Inferior parietal cortex (tissue), 1 donor: ENCODE data around the gene WDR76.
A peak's percentile ranks its signal among the peaks of the same experiment; 100 is the strongest.

Source experiments
- DNase-seq: peaks from one replicate; pipeline ENCODE4 v3.0.0-alpha.2; 2016; ENCODE audit errors: extremely low spot score

WDR76 gene

DNA sequence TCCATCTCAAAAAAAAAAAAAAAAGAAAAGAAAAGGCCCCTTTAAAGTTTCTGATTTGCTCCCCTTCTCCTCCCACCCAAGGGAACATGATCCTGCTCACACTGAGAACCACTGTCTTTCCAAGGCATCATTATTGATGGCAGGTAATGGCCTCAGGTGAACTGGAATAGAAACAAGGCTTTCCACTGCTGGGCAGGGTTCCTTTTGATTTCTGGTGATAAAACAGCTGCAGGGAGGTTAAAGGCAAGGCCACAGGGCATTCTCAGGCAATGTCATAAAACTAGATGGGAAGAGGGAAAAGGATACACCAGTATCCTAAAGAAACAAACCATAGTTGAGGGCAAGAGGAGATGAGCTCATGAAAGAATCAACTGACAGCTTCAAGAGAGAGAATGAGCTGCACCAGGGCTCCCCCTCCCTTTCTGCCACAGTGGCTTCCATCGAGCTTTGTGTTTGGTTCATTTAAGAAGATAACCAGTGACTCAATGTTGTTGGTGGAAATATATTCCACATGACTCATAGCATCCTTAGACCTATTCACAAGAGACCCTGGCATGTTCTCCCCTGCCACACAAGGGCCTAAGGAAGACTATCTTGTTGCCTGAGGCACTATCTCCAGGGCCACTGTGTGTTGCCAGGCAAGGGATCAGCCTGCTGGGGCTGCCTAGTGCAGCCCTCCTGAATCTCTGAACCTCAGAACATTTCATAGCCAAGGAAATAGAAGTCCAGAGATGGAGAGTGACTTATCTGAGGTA is 86.4 kb downstream of the WDR76 start:
- peak; percentile 47 for DNase-seq

DNA sequence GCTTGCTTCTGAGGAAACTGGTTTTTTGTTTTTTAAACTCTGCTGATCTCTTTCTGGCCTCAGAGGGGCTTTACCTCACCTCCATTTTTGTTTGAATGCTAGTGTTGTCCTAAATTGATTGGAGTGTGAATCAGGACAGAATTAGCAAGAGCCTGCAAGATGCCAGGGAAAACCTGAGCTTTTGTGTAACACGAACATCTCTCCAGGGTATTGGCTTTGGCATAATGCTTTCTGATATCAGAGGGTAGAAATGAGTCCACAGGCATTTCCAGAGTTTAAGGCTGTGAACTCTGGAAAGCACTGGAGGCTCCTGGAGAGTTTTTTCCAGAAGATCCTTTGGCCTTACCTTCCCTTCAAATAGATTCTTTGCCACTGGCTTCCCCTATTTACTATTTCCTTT is 87.1 kb downstream of the WDR76 start:
- no peak for DNase-seq

DNA sequence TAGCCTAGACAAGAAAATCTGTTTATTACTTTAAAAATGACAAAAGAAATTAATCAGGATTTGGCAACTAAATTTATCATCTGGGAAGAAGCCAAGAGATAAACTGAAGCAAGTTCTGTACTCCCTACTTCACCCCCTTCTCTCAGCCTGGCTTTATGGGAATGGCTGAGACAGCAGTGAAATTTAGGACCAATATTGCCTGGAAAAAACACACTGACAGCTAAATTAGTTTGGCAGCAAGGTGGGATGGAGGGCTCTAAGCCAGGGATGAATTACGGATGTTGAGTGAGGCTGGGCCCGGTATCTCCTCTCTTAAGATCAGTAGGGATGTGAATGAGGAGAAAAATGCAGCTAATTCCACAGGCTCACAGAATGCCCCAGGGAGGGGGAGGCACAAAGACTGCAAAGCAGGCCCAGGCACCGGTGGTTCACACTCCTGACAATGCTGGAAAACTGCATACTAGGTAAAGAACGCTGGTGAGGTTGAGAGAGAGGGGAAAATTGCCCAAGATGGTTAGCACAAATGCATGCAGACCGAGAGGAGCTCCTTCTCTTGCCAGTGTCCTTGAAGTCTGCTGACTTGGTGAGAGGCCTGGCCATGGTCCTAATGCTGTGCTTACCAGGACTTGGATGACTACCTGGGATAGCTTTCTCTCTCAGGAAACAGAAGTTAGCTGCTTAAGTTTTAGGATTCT is 89.0 kb downstream of the WDR76 start:
- DNase-seq: no peak

DNA sequence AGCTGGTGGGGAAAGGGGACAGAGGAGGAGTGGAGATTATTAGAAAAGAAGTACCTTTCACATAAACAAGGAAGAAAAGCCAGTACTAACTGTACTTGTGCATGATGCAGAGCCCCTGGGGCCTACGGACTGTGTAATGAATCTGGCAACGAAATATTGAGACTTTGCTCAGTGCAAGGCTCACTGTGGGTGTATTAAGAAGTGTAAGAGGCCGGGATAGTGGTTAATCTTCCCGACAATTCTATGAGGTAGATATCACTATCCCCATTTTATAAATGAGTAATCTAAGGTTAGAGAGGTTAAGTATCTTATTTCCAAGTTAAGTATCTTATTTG is 89.5 kb downstream of the WDR76 start:
- DNase-seq: no peak
